HepG2 (cell line): ENCODE measurements around the gene PLVAP. TPM values are rescaled to one million over a fixed set of nuclear protein-coding genes. Genes with fewer than 3 reads are reported as not detected.

Source experiments
- NFIB ChIP-seq: sonication (generic); formaldehyde crosslinking; IDR thresholded peaks from 2 replicates; pipeline ENCODE4 v1.9.0; 2021; ENCODE audit warnings: missing genetic modification reagents, mild to moderate bottlenecking, borderline replicate concordance
- RAD21 ChIP-seq: fragments of 450-650 bp; formaldehyde crosslinking; IDR thresholded peaks from 2 replicates; pipeline ENCODE4 v1.5.0; 2020; ENCODE audit warnings: mild to moderate bottlenecking
- SALL1 ChIP-seq: sonication (generic); formaldehyde crosslinking; IDR thresholded peaks from 2 replicates; pipeline ENCODE4 v1.8.0; 2022; ENCODE audit warnings: mild to moderate bottlenecking, missing genetic modification reagents
- SOX5 ChIP-seq: IDR thresholded peaks from 2 replicates; pipeline ENCODE4 v1.6.1; 2016; ENCODE audit warnings: borderline replicate concordance
- XRCC5 ChIP-seq: fragments of 200-400 bp; formaldehyde crosslinking; optimal IDR thresholded peaks from 2 replicates; pipeline ENCODE3; 2017; ENCODE audit warnings: mild to moderate bottlenecking, low read length
- ZMAT3 ChIP-seq: sonication (generic); formaldehyde crosslinking; conservative IDR thresholded peaks from 2 replicates; pipeline ENCODE4 v1.7.0; 2021; ENCODE audit warnings: missing genetic modification reagents
- ZNF121 ChIP-seq: sonication (generic); formaldehyde crosslinking; IDR thresholded peaks from 2 replicates; pipeline ENCODE4 v1.5.0; 2020; ENCODE audit warnings: mild to moderate bottlenecking, missing genetic modification reagents
- ZNF333 ChIP-seq: sonication (generic); formaldehyde crosslinking; IDR thresholded peaks from 2 replicates; pipeline ENCODE4 v1.4.0; 2020; ENCODE audit warnings: mild to moderate bottlenecking, missing genetic modification reagents, borderline replicate concordance
- ZNF607 ChIP-seq: sonication (generic); formaldehyde crosslinking; IDR thresholded peaks from 2 replicates; pipeline ENCODE4 v1.5.1; 2020; ENCODE audit warnings: missing genetic modification reagents, mild to moderate bottlenecking, borderline replicate concordance
- ZNF703 ChIP-seq: sonication (generic); formaldehyde crosslinking; IDR thresholded peaks from 2 replicates; pipeline ENCODE4 v1.5.1; 2020; ENCODE audit warnings: missing genetic modification reagents, mild to moderate bottlenecking, moderate library complexity, borderline replicate concordance
- polyA plus RNA-seq, 8 experiments: library from polyadenylated mRNA; depleted of rRNA in 3 of 8; stranded (reverse) in 7 of 8; unstranded in 1 of 8; fragments of >200 nt; fragmentation: Illumina TruSeq in 4 of 8; extraction: Trizol in 4 of 8; gene quantifications; 2 replicates each; pipeline versions ENCODE4 v1.2.1 to v1.2.3, GENCODE V29; 2011 to 2016; ENCODE audit warnings: low read depth in 4 of 8, missing spikeins in 1 of 8, mixed read lengths in 1 of 8; ENCODE audit not compliant: insufficient read depth in 1 of 8
- total RNA-seq, 5 experiments: library from RNA; depleted of rRNA; stranded (reverse); fragments of >200 nt; fragmentation: Illumina TruSeq; extraction: Trizol; gene quantifications; 2 replicates each; pipeline ENCODE4 v1.2.3, GENCODE V29; 2016; ENCODE audit warnings: low read depth in 1 of 5
- TF ChIP-seq, protein P1 (sequence below): sonication (generic); formaldehyde crosslinking; IDR thresholded peaks from 2 replicates; pipeline ENCODE4 v1.5.1; 2020; ENCODE audit warnings: mild to moderate bottlenecking, missing genetic modification reagents, moderate library complexity
- TF ChIP-seq, protein P2 (sequence below): sonication (generic); formaldehyde crosslinking; IDR thresholded peaks from 2 replicates; pipeline ENCODE4 v1.9.0; 2021; ENCODE audit warnings: missing genetic modification reagents, mild to moderate bottlenecking, borderline replicate concordance
- TF ChIP-seq, protein P3 (sequence below): sonication (generic); formaldehyde crosslinking; IDR thresholded peaks from 2 replicates; pipeline ENCODE4 v1.4.0; 2020; ENCODE audit warnings: missing genetic modification reagents
- TF ChIP-seq, protein P4 (sequence below), 2 experiments: sonication (generic) in 1 of 2; formaldehyde crosslinking in 1 of 2; IDR thresholded peaks; 2 replicates each; pipeline versions ENCODE4 v1.4.0 to v1.6.1; 2018 to 2020; ENCODE audit warnings: missing genetic modification reagents in 2 of 2, borderline replicate concordance in 1 of 2, low read depth in 1 of 2, mild to moderate bottlenecking in 1 of 2, missing biosample characterization in 1 of 2
- TF ChIP-seq, protein P5 (sequence below), 2 experiments: fragments of 450-650 bp in 1 of 2; sonication (generic) in 1 of 2; formaldehyde crosslinking; IDR thresholded peaks; 2 replicates each; pipeline versions ENCODE4 v1.5.0 to v1.8.0; 2020 to 2022; ENCODE audit warnings: mild to moderate bottlenecking in 1 of 2, missing genetic modification reagents in 1 of 2

PLVAP gene
- total and polyA plus RNA-seq, 2 of the 13 experiments (the other 11 are each of a cell fraction or from before 2014, with no cell fraction given), result 0.26 TPM; not detected in 1

DNA sequence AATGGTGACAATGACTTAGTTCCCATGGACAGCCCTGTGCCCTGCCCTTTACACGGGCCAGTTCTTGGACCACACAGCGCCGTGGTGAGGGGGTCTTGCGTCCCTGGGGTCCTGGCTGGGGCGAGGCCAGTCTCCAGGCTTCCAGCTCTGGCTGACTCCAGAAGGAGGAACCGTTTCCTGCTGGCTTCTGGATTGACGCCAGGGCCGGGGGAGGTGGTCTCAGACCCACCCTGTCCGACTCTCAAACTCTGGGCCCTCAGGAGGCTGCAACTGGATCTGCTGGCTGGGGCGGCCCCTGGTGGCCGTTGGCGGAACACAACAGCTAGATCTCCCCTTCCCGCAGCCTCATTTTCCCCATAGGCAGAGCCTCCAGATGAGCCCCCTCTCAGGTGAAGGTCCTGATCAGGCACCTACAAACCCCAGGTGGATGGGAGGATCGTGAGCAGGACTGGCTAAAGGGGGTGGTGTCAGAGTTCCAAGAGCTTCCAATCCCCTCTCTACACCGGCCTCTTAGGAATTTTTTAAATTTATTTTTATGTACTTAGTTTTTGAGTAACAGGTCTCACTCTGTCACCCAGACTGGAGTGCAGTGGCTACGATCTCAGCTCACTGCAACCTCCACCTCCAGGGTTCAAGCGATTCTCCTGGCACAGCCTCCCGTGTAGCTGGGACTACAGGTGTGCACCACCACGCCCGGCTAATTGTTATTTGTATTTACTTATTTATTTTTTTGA, 8.9 kb upstream of the PLVAP start (continued):
- TF ChIP-seq, protein P1, sequence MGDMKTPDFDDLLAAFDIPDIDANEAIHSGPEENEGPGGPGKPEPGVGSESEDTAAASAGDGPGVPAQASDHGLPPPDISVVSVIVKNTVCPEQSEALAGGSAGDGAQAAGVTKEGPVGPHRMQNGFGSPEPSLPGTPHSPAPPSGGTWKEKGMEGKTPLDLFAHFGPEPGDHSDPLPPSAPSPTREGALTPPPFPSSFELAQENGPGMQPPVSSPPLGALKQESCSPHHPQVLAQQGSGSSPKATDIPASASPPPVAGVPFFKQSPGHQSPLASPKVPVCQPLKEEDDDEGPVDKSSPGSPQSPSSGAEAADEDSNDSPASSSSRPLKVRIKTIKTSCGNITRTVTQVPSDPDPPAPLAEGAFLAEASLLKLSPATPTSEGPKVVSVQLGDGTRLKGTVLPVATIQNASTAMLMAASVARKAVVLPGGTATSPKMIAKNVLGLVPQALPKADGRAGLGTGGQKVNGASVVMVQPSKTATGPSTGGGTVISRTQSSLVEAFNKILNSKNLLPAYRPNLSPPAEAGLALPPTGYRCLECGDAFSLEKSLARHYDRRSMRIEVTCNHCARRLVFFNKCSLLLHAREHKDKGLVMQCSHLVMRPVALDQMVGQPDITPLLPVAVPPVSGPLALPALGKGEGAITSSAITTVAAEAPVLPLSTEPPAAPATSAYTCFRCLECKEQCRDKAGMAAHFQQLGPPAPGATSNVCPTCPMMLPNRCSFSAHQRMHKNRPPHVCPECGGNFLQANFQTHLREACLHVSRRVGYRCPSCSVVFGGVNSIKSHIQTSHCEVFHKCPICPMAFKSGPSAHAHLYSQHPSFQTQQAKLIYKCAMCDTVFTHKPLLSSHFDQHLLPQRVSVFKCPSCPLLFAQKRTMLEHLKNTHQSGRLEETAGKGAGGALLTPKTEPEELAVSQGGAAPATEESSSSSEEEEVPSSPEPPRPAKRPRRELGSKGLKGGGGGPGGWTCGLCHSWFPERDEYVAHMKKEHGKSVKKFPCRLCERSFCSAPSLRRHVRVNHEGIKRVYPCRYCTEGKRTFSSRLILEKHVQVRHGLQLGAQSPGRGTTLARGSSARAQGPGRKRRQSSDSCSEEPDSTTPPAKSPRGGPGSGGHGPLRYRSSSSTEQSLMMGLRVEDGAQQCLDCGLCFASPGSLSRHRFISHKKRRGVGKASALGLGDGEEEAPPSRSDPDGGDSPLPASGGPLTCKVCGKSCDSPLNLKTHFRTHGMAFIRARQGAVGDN (CRISPR knock-in tag), result peak; percentile 31; the same call in 1 of the 2 replicates
- TF ChIP-seq, protein P2, sequence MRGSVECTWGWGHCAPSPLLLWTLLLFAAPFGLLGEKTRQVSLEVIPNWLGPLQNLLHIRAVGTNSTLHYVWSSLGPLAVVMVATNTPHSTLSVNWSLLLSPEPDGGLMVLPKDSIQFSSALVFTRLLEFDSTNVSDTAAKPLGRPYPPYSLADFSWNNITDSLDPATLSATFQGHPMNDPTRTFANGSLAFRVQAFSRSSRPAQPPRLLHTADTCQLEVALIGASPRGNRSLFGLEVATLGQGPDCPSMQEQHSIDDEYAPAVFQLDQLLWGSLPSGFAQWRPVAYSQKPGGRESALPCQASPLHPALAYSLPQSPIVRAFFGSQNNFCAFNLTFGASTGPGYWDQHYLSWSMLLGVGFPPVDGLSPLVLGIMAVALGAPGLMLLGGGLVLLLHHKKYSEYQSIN (CRISPR knock-in tag), result no peak
- TF ChIP-seq ZNF703 (CRISPR knock-in tag) (no peak), ZNF121 (CRISPR knock-in tag) (0 out of 2 replicates have a peak, but pooled peaks have one; percentile 10), ZMAT3 (no peak), SALL1 (CRISPR knock-in tag) (0 out of 2 replicates have a peak, but pooled peaks have one; percentile 10), ZNF607 (CRISPR knock-in tag) (no peak), XRCC5 (peak; percentile 46), SOX5 (CRISPR knock-in tag) (no peak), RAD21 (CRISPR knock-in tag) (peak; percentile 69), ZNF333 (no peak), NFIB (CRISPR knock-in tag) (no peak)
- TF ChIP-seq, protein P3, sequence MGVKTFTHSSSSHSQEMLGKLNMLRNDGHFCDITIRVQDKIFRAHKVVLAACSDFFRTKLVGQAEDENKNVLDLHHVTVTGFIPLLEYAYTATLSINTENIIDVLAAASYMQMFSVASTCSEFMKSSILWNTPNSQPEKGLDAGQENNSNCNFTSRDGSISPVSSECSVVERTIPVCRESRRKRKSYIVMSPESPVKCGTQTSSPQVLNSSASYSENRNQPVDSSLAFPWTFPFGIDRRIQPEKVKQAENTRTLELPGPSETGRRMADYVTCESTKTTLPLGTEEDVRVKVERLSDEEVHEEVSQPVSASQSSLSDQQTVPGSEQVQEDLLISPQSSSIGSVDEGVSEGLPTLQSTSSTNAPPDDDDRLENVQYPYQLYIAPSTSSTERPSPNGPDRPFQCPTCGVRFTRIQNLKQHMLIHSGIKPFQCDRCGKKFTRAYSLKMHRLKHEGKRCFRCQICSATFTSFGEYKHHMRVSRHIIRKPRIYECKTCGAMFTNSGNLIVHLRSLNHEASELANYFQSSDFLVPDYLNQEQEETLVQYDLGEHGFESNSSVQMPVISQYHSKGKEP (CRISPR knock-in tag), result no peak
- TF ChIP-seq, protein P4, sequence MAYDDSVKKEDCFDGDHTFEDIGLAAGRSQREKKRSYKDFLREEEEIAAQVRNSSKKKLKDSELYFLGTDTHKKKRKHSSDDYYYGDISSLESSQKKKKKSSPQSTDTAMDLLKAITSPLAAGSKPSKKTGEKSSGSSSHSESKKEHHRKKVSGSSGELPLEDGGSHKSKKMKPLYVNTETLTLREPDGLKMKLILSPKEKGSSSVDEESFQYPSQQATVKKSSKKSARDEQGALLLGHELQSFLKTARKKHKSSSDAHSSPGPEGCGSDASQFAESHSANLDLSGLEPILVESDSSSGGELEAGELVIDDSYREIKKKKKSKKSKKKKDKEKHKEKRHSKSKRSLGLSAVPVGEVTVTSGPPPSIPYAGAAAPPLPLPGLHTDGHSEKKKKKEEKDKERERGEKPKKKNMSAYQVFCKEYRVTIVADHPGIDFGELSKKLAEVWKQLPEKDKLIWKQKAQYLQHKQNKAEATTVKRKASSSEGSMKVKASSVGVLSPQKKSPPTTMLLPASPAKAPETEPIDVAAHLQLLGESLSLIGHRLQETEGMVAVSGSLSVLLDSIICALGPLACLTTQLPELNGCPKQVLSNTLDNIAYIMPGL (CRISPR knock-in tag; IDR thresholded peaks at IDR 0.05; ENCODE audit: borderline replicate concordance in 1 of 2, low read depth in 1 of 2), result 0 out of 4 replicates have a peak, but pooled peaks of 1 of the 2 experiments have one; percentile 19
- TF ChIP-seq, protein P5, sequence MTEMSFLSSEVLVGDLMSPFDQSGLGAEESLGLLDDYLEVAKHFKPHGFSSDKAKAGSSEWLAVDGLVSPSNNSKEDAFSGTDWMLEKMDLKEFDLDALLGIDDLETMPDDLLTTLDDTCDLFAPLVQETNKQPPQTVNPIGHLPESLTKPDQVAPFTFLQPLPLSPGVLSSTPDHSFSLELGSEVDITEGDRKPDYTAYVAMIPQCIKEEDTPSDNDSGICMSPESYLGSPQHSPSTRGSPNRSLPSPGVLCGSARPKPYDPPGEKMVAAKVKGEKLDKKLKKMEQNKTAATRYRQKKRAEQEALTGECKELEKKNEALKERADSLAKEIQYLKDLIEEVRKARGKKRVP (CRISPR knock-in tag; IDR thresholded peaks at IDR 0.05), result no peak
